ENCODE measurements around the gene DIP2C. TPM values are rescaled to one million over a fixed set of nuclear protein-coding genes. Genes with fewer than 3 reads are reported as not detected.
A peak's percentile ranks its signal among the peaks of the same experiment; 100 is the strongest.
"Not testable (repeated sequence)": the region's sequence is repeated elsewhere in the genome, so short reads cannot be mapped to it uniquely, and the experiment has no call there.

DIP2C gene
- total RNA-seq, 1 experiment from 2014 or later, result 4.9 TPM

- DNase-seq (ENCODE audit: low read depth), result no peak
- in situ Hi-C loops (cut with HindIII; ENCODE audit: low pct_unique_long_range_greater_than_20kb, low sequenced_read_pairs), result no loop called here
These were observed 337.6 kb downstream of the DIP2C start for GRCh38 chr10:351770-352334.

- no peak for DNase-seq (ENCODE audit: low read depth)
- in situ Hi-C loops (cut with HindIII; ENCODE audit: low pct_unique_long_range_greater_than_20kb, low sequenced_read_pairs), result no loop called here
These were observed 338.4 kb downstream of the DIP2C start for GRCh38 chr10:350981-351501.

- in situ Hi-C loops (cut with HindIII; ENCODE audit: low pct_unique_long_range_greater_than_20kb, low sequenced_read_pairs), result no loop called here
- no peak for DNase-seq (ENCODE audit: low read depth)
These were observed 340.4 kb downstream of the DIP2C start for GRCh38 chr10:349081-349480.

- in situ Hi-C loops (cut with HindIII; ENCODE audit: low pct_unique_long_range_greater_than_20kb, low sequenced_read_pairs), result no loop called here
- DNase-seq (ENCODE audit: low read depth), result no peak
These were observed 341.0 kb downstream of the DIP2C start for GRCh38 chr10:348456-348855.

- in situ Hi-C loops (cut with HindIII; ENCODE audit: low pct_unique_long_range_greater_than_20kb, low sequenced_read_pairs); DNase-seq (ENCODE audit: low read depth): not testable (repeated sequence)
These were observed 341.7 kb downstream of the DIP2C start for GRCh38 chr10:347774-348173.

- DNase-seq (ENCODE audit: low read depth); in situ Hi-C loops (cut with HindIII; ENCODE audit: low pct_unique_long_range_greater_than_20kb, low sequenced_read_pairs): not testable (repeated sequence)
These were observed 342.3 kb downstream of the DIP2C start for GRCh38 chr10:347190-347589.

- DNase-seq (ENCODE audit: low read depth), result no peak
- in situ Hi-C loops (cut with HindIII; ENCODE audit: low pct_unique_long_range_greater_than_20kb, low sequenced_read_pairs), result no loop called here
These were observed 344.8 kb downstream of the DIP2C start for GRCh38 chr10:344582-345200.

- DNase-seq (ENCODE audit: low read depth), result no peak
- in situ Hi-C loops (cut with HindIII; ENCODE audit: low pct_unique_long_range_greater_than_20kb, low sequenced_read_pairs), result no loop called here
These were observed 345.9 kb downstream of the DIP2C start for GRCh38 chr10:343231-344220.

GRCh38 chr10:341081-341740 lies 348.3 kb downstream of the DIP2C start:
- DNase-seq (ENCODE audit: low read depth), result no peak
- in situ Hi-C loops (cut with HindIII; ENCODE audit: low pct_unique_long_range_greater_than_20kb, low sequenced_read_pairs), result no loop called here

- in situ Hi-C loops (cut with HindIII; ENCODE audit: low pct_unique_long_range_greater_than_20kb, low sequenced_read_pairs), result no loop called here
These were observed 348.8 kb downstream of the DIP2C start for GRCh38 chr10:340646-341045.

GRCh38 chr10:339038-339391 lies 350.5 kb downstream of the DIP2C start:
- in situ Hi-C loops (cut with HindIII; ENCODE audit: low pct_unique_long_range_greater_than_20kb, low sequenced_read_pairs), result no loop called here

More at GRCh38 chr10:340646-341045, 348.8 kb downstream of the DIP2C start:
- DNase-seq (ENCODE audit: low read depth), result no peak

GRCh38 chr10:338171-339037 lies 351.1 kb downstream of the DIP2C start:
- peak; percentile 95 for DNase-seq (ENCODE audit: low read depth)
- in situ Hi-C loops (cut with HindIII; ENCODE audit: low pct_unique_long_range_greater_than_20kb, low sequenced_read_pairs), result no loop called here

More at GRCh38 chr10:339038-339391, 350.5 kb downstream of the DIP2C start:
- DNase-seq (ENCODE audit: low read depth), result peak; percentile 71

GRCh38 chr10:336247-336646 lies 353.2 kb downstream of the DIP2C start:
- peak; percentile 12 for DNase-seq (ENCODE audit: low read depth)
- in situ Hi-C loops (cut with HindIII; ENCODE audit: low pct_unique_long_range_greater_than_20kb, low sequenced_read_pairs), result no loop called here

- in situ Hi-C loops (cut with HindIII; ENCODE audit: low pct_unique_long_range_greater_than_20kb, low sequenced_read_pairs), result no loop called here
- DNase-seq (ENCODE audit: low read depth), result peak; percentile 17
These were observed 354.2 kb downstream of the DIP2C start for GRCh38 chr10:335151-335800.

- in situ Hi-C loops (cut with HindIII; ENCODE audit: low pct_unique_long_range_greater_than_20kb, low sequenced_read_pairs), result no loop called here
- DNase-seq (ENCODE audit: low read depth), result no peak
These were observed 358.3 kb downstream of the DIP2C start for GRCh38 chr10:331186-331585.

- in situ Hi-C loops (cut with HindIII; ENCODE audit: low pct_unique_long_range_greater_than_20kb, low sequenced_read_pairs), result no loop called here
- DNase-seq (ENCODE audit: low read depth), result peak; percentile 93
These were observed 359.9 kb downstream of the DIP2C start for GRCh38 chr10:329361-330099.
